Stimulated activated naive CD4-positive, alpha-beta T cell (primary cell): ENCODE results near the gene KRT80.
A peak's percentile ranks its signal among the peaks of the same experiment; 100 is the strongest.

Experiments
- DNase-seq, 6 experiments: peaks; one replicate each; lab custom pipeline; 2025; lab: John Stamatoyannopoulos, UW

KRT80 gene

GRCh38 chr12:52179396-52179973 is 12.3 kb downstream of the KRT80 start:
- DNase-seq = no peak

GRCh38 chr12:52178984-52179383 is 12.8 kb downstream of the KRT80 start:
- DNase-seq = no peak

- DNase-seq = no peak
Observed at GRCh38 chr12:52178443-52178842, 13.4 kb downstream of the KRT80 start.

GRCh38 chr12:52175371-52176350 is 16.2 kb downstream of the KRT80 start:
- no peak for DNase-seq

- no peak for DNase-seq
Observed at GRCh38 chr12:52173526-52173925, 18.3 kb downstream of the KRT80 start.

GRCh38 chr12:52172956-52173355 is 18.9 kb downstream of the KRT80 start:
- no peak for DNase-seq

GRCh38 chr12:52171950-52172512 is 19.8 kb downstream of the KRT80 start:
- DNase-seq = no peak

- no peak for DNase-seq
Observed at GRCh38 chr12:52170827-52171226, 21.0 kb downstream of the KRT80 start.

GRCh38 chr12:52169886-52170285 is 21.9 kb downstream of the KRT80 start:
- DNase-seq = no peak

- DNase-seq = no peak
Observed at GRCh38 chr12:52168019-52168717, 23.6 kb downstream of the KRT80 start.

- DNase-seq = no peak
Observed at GRCh38 chr12:52167526-52167925, 24.3 kb downstream of the KRT80 start.

GRCh38 chr12:52166672-52167071 is 25.1 kb downstream of the KRT80 start:
- no peak for DNase-seq

GRCh38 chr12:52165096-52165855 is 26.5 kb downstream of the KRT80 start:
- no peak for DNase-seq

- DNase-seq = no peak
Observed at GRCh38 chr12:52164624-52165023, 27.2 kb downstream of the KRT80 start.

GRCh38 chr12:52162981-52163380 is 28.8 kb downstream of the KRT80 start:
- no peak for DNase-seq

- no peak for DNase-seq
Observed at GRCh38 chr12:52160200-52160599, 31.6 kb downstream of the KRT80 start.

GRCh38 chr12:52157566-52158150 is 34.2 kb downstream of the KRT80 start:
- DNase-seq = no peak

GRCh38 chr12:52156757-52157565 is 34.9 kb downstream of the KRT80 start:
- DNase-seq = peak; percentile 12 to 72 (median 56)

GRCh38 chr12:52156311-52156710 is 35.5 kb downstream of the KRT80 start:
- DNase-seq = no peak
